Skin epidermis (tissue), 12 donors: ENCODE measurements around the gene UCN.

Experiments
- H3K27ac ChIP-seq, 21 experiments: fragments of 200-600 bp; sonication (generic) in 11 of 21; one replicate each; pipeline ENCODE4 v1.5.0; 2020; ENCODE audit warnings: mild to moderate bottlenecking in 3 of 21, inconsistent platforms in 2 of 21, moderate library complexity in 2 of 21
- H3K4me3 ChIP-seq, 7 experiments: fragments of 200-600 bp; sonication (generic) in 2 of 7; one replicate each; pipeline ENCODE4 v1.5.0; 2020; ENCODE audit warnings: inconsistent platforms in 2 of 7, mild to moderate bottlenecking in 2 of 7, moderate library complexity in 1 of 7

UCN gene

GRCh38 chr2:27264253-27264752 is 43.9 kb downstream of the UCN start:
- Histone ChIP-seq H3K4me3 (peak overlapping the region in 4 of 7 experiments; percentile 2 to 28 (median 10)), H3K27ac (no peak overlapping the region)

DNA sequence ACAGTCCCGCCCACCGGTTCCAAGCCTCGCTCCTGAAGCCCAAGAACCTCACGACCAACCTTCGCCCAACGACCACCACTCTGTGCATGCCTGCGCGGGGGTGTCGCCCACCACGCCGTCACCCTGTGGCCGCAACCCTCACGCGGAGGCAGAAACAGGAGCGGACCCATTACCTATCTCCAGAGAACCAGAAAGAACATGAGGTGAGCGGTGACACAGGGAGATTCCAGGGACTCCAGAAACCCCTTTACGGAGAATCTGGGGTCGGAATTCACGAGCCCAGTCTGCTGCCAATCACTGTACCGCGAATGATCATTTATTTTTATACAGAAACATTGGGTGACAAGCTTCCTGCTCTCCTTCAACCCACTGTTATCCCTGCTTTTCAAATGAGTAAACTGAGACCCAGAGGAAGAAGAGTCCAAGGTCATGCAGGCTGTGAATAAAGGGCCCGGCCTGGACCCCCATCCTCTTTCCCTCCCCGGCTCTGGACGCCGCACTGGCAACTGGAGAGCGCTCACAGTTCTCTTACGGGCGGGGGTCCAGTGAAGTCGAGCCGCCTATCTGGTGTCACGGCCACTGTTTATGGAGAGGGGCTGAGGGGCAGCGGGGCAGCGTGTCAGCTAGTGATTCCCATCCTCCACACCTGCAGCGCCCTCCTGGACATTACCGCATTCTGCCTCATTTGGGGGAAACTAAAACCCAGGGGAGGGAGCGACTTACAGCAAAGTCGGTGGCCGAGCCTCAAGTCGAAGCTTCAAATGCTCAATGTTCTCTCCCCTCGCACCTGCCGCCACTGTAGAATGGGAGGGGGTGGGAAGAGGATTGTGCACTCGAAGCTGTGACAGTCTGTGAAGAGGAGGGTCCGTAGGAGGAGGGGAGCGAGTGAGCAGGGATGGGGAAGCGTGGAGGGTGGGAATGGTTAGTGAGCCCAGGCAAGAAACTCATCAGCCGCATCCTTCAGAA is 44.7 kb downstream of the UCN start:
- H3K27ac ChIP-seq: no peak overlapping the region

DNA sequence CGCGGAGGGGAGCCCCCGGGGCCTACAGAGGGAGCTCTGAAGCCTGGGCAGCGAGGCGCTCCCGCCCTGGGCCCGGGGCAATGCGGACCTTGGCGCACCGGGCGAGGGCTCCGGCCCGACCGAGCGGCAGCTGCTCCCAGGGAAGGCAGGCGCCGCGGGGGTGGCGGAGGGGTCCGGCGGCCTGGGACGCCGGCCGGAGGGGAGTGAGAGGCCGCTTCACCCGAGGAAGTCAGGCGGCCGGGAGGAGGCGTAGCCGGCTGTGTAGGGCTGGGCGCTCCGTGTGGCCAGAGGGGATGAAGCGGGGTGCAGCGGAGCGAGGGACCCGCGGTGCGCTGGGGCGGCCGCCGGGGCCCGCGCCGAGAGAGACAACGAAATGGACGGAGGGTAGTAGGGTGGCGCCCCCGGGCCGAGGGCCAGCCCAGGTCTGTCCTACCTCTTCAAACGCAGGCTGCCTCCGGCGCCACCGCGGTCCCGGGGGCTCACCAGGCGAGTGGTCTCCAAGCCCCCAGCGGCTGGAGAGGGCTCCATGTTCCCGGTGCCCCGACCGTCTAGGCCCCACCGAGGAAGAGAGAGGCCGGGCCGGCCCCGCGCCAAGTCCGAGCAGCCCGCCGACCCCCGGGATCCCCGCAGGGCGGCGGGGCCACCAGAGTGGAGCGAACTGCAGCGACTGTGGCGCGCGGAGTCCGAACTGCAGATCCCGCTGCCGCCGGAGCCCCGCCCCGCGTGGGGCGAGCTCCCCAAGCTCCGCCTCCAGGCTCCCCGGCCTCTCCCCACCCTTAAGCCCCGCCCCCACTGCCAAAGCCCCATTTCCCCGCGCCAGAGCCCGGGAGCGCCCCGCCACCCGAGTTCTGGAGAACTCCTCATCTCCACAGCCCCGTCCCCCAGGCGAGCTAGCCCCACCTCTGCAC is 45.6 kb downstream of the UCN start, which contains the start of gene SLC30A3:
Gene SLC30A3 (minus strand): TSS at position 669 of the 908 bp plus-strand sequence. CDS start 141 bp downstream, at position 528.
- Histone ChIP-seq H3K27ac (no peak within 1 kb of the TSS), H3K4me3 (peak within 1 kb of the TSS; percentile 27 to 46 (median 36))

More for the DNA sequence above, 44.7 kb downstream of the UCN start:
- H3K4me3 ChIP-seq: peak overlapping the region; percentile 27 to 46 (median 36)

DNA sequence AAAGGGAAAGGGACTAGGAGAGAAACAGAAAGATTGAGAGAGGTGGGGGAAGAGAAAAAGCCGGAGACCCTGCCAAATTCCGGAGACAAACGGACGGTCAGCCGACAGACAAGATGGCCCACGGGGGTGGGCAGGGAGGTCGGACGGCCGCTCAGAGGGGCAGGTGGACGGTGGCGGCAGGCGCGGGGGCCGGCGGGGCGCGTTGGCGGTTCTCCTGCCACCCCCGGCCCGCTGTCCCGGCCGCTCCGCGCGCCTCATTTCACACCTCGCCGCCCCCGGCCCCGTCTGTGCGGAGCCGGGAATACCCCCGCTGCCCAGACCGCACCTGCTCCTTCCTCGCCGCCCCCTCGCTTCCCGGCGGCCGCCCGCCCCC is 46.3 kb downstream of the UCN start:
- Histone ChIP-seq H3K27ac (no peak overlapping the region), H3K4me3 (peak overlapping the region in 4 of 7 experiments; percentile 27 to 46 (median 38))

GRCh38 chr2:27261241-27261925 is 46.9 kb downstream of the UCN start:
- H3K27ac ChIP-seq: no peak overlapping the region
- H3K4me3 ChIP-seq: no peak overlapping the region

- H3K4me3 ChIP-seq: no peak overlapping the region
- H3K27ac ChIP-seq: no peak overlapping the region
These were observed 50.2 kb downstream of the UCN start for GRCh38 chr2:27258051-27258450.
